Neural cell (in vitro differentiated cells): ENCODE results near the gene PTGER3. TPM values are rescaled to one million over a fixed set of nuclear protein-coding genes. Genes with fewer than 3 reads are reported as not detected.

Experiments used
- H2AFZ ChIP-seq: fragments of 200-600, 300-800 bp; sonication (generic), shearing (Covaris generic); 2 replicates; pipeline ENCODE4 v1.6.0; 2014; ENCODE audit warnings: low read depth, mild to moderate bottlenecking, antibody characterized with exemption, low read length, moderate library complexity
- H3F3A ChIP-seq: fragments of 200-600 bp; shearing (Covaris generic); 2 replicates; pipeline ENCODE4 v1.6.1; 2016; ENCODE audit warnings: mild to moderate bottlenecking, moderate library complexity, mixed read lengths, antibody characterized with exemption, low read length; ENCODE audit not compliant: insufficient read depth, poor library complexity, severe bottlenecking
- H3K27ac ChIP-seq: fragments of 200-600, 300-800 bp; sonication (generic), shearing (Covaris generic); 2 replicates; pipeline ENCODE4 v1.5.1; 2014; ENCODE audit warnings: mild to moderate bottlenecking, low read length, moderate library complexity
- H3K27me3 ChIP-seq: fragments of 300-800, 200-600 bp; sonication (generic), shearing (Covaris generic); 2 replicates; pipeline ENCODE4 v1.6.0; 2014; ENCODE audit warnings: mild to moderate bottlenecking, low read depth, low read length, moderate library complexity; ENCODE audit not compliant: insufficient read depth
- H3K36me3 ChIP-seq: fragments of 300-800, 200-600 bp; sonication (generic), shearing (Covaris generic); 2 replicates; pipeline ENCODE4 v1.5.1; 2014; ENCODE audit warnings: mild to moderate bottlenecking, antibody characterized with exemption, low read length, moderate library complexity; ENCODE audit not compliant: insufficient read depth
- H3K4me2 ChIP-seq: fragments of 300-800, 200-600 bp; sonication (generic), shearing (Covaris generic); 2 replicates; pipeline ENCODE4 v1.6.0; 2014; ENCODE audit warnings: mild to moderate bottlenecking, low read length
- H3K4me3 ChIP-seq: fragments of 300-800, 200-600 bp; sonication (generic), shearing (Covaris generic); 2 replicates; pipeline ENCODE4 v1.5.1; 2014; ENCODE audit warnings: mild to moderate bottlenecking, low read length, moderate library complexity
- H3K79me2 ChIP-seq: fragments of 200-600 bp; shearing (Covaris generic); replicated peaks from 2 replicates; pipeline ENCODE4 v1.6.0; 2014; ENCODE audit warnings: mild to moderate bottlenecking, low read length, moderate library complexity; ENCODE audit not compliant: insufficient read depth
- H3K9ac ChIP-seq: fragments of 300-800, 200-600 bp; sonication (generic), shearing (Covaris generic); 2 replicates; pipeline ENCODE4 v1.6.1; 2016; ENCODE audit warnings: mild to moderate bottlenecking, low read length, mixed read lengths
- H3K9me2 ChIP-seq: fragments of 200-600 bp; shearing (Covaris generic); 2 replicates; pipeline ENCODE4 v1.6.1; 2016; ENCODE audit warnings: mild to moderate bottlenecking, low read length, mixed read lengths; ENCODE audit not compliant: insufficient read depth
- H3K9me3 ChIP-seq: fragments of 200-600, 300-800 bp; sonication (generic), shearing (Covaris generic); 2 replicates; pipeline ENCODE4 v1.6.1; 2016; ENCODE audit warnings: mild to moderate bottlenecking, mixed run types, low read length, moderate library complexity, mixed read lengths
- H4K20me1 ChIP-seq: fragments of 200-600 bp; shearing (Covaris generic); 2 replicates; pipeline ENCODE4 v1.6.1; 2016; ENCODE audit warnings: mild to moderate bottlenecking, mixed run types; ENCODE audit not compliant: insufficient read depth
- CTCF ChIP-seq: fragments of 450-650 bp; IDR thresholded peaks from 2 replicates; pipeline ENCODE4 v1.5.1; 2014; ENCODE audit warnings: antibody characterized with exemption, mild to moderate bottlenecking, moderate library complexity; ENCODE audit not compliant: poor library complexity, severe bottlenecking
- EP300 ChIP-seq: fragments of 450-650 bp; conservative IDR thresholded peaks from 2 replicates; pipeline ENCODE4 v1.6.1; 2014; ENCODE audit warnings: antibody characterized with exemption, mild to moderate bottlenecking, moderate library complexity; ENCODE audit not compliant: poor library complexity, severe bottlenecking
- EZH2 ChIP-seq: fragments of 200-600, 300-800 bp; shearing (Covaris generic), sonication (generic); IDR thresholded peaks from 2 replicates; pipeline ENCODE4 v1.6.1; 2014; ENCODE audit warnings: antibody characterized with exemption, low read length, borderline replicate concordance, mild to moderate bottlenecking; ENCODE audit not compliant: insufficient read depth, poor library complexity, severe bottlenecking
- MXI1 ChIP-seq: fragments of 450-650 bp; conservative IDR thresholded peaks from 2 replicates; pipeline ENCODE4 v1.6.1; 2014; ENCODE audit warnings: antibody characterized with exemption, mild to moderate bottlenecking; ENCODE audit not compliant: poor library complexity, severe bottlenecking
- POLR2AphosphoS5 ChIP-seq: IDR thresholded peaks from 2 replicates; pipeline ENCODE4 v1.6.1; 2012
- RAD21 ChIP-seq: fragments of 450-650 bp; conservative IDR thresholded peaks from 2 replicates; pipeline ENCODE4 v1.6.1; 2014; ENCODE audit warnings: antibody characterized with exemption, mild to moderate bottlenecking, moderate library complexity
- REST ChIP-seq: IDR thresholded peaks from 2 replicates; pipeline ENCODE4 v1.6.1; 2012; ENCODE audit warnings: borderline replicate concordance
- SMC3 ChIP-seq: fragments of 450-650 bp; conservative IDR thresholded peaks from 2 replicates; pipeline ENCODE4 v1.6.1; 2014; ENCODE audit warnings: antibody characterized with exemption, mild to moderate bottlenecking, moderate library complexity; ENCODE audit not compliant: poor library complexity
- TAF1 ChIP-seq: IDR thresholded peaks from 2 replicates; pipeline ENCODE4 v1.6.1; 2012; ENCODE audit warnings: low read depth
- polyA plus RNA-seq: library from polyadenylated mRNA; depleted of rRNA; stranded (reverse); fragments of >200 nt; gene quantifications from 2 replicates; pipeline ENCODE4 v1.2.3, GENCODE V29; 2014
- small RNA-seq, 3 experiments: library from RNA; depleted of rRNA; stranded (forward); fragments of <200 nt; gene quantifications; one replicate each; pipeline ENCODE3, GENCODE V24; 2012

Gene PTGER3
- polyA plus RNA-seq, 1 donor from 2014 or later, result 1.7 TPM

- Histone ChIP-seq H3K79me2 (no peaks in the 10 kb centered on the region), H3K4me3 (no peak overlapping the region), H3K36me3 (no peaks in the 10 kb centered on the region), H3K4me2 (no peak overlapping the region), H3F3A (no peaks in the 10 kb centered on the region), H4K20me1 (no peaks in the 10 kb centered on the region), H3K9me2 (no peaks in the 10 kb centered on the region), H3K27ac (no peak overlapping the region), H2AFZ (no peak overlapping the region), H3K27me3 (no peaks in the 10 kb centered on the region), H3K9me3 (peaks cover 3% of the 10 kb centered on the region), H3K9ac (no peak overlapping the region)
- TF ChIP-seq TAF1, result no peak
- no peak for TF ChIP-seq EP300
- TF ChIP-seq EZH2, result no peak
- TF ChIP-seq RAD21, result no peak
- no peak for TF ChIP-seq REST
- no peak for TF ChIP-seq CTCF
- no peak for TF ChIP-seq SMC3
- no peak for TF ChIP-seq POLR2AphosphoS5
- no peak for TF ChIP-seq MXI1
Observed at GRCh38 chr1:70922196-70922595, 125.4 kb downstream of the PTGER3 start.

Small RNAs within 50 kb of the gene (small RNA-seq; reads per million reads assigned to genes)
- 423 to 537 (median 423) reads per million in 3 experiments for gene MIR186

Other genes with a start within 250 kb of the PTGER3 start
- gene ZRANB2, start 33.2 kb upstream of the PTGER3 start, polyA plus RNA-seq, result 158 and 181 TPM in 2 replicates